Testis (tissue), 2 donors: Measurements from ENCODE around the gene LGI1.

Experiments
- POLR2A ChIP-seq: fragments of 450-650 bp; IDR thresholded peaks from one replicate; pipeline ENCODE4 v1.6.1; 2017; ENCODE audit warnings: antibody characterized with exemption, mild to moderate bottlenecking, moderate library complexity
- TF ChIP-seq, protein P1 (sequence below), 3 experiments: fragments of 450-650 bp in 2 of 3; fragments of 200-600 bp in 1 of 3; sonication (generic) in 1 of 3; IDR thresholded peaks; one replicate each; pipeline ENCODE4 v1.5.1; 2016 to 2019; ENCODE audit warnings: antibody characterized with exemption in 3 of 3, mild to moderate bottlenecking in 2 of 3, moderate library complexity in 1 of 3

DNA sequence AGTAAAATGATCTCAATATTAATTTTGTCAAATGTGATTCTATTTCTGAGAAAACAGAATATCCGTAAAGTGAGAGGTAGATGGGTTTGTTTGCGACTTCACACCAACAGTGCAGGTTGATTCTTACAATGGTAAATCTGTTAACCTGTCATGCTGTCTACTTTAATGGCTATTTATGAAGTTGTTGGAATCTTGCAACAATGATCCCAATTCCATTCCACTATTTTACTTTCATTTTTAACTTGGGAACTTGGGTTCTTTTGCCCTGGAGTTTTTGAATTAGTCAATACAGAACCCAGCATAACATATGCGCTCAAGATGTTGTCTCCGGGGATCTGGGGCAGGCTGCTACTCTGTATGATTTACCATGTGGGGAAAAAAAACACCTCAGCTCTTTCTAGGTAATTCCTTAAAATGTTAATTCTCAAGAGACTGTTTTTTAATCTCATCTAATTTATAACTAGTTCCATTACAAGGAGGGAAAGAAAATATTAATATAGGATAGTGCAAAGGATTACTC lies 1.2 kb downstream of the LGI1 start:
- TF ChIP-seq, protein P1, sequence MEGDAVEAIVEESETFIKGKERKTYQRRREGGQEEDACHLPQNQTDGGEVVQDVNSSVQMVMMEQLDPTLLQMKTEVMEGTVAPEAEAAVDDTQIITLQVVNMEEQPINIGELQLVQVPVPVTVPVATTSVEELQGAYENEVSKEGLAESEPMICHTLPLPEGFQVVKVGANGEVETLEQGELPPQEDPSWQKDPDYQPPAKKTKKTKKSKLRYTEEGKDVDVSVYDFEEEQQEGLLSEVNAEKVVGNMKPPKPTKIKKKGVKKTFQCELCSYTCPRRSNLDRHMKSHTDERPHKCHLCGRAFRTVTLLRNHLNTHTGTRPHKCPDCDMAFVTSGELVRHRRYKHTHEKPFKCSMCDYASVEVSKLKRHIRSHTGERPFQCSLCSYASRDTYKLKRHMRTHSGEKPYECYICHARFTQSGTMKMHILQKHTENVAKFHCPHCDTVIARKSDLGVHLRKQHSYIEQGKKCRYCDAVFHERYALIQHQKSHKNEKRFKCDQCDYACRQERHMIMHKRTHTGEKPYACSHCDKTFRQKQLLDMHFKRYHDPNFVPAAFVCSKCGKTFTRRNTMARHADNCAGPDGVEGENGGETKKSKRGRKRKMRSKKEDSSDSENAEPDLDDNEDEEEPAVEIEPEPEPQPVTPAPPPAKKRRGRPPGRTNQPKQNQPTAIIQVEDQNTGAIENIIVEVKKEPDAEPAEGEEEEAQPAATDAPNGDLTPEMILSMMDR (IDR thresholded peaks at IDR 0.05), result no peak
- no peak for TF ChIP-seq POLR2A
